Astrocyte (in vitro differentiated cells and primary cell): ENCODE data around the gene METAP1.
"Not testable (repeated sequence)": the region's sequence is repeated elsewhere in the genome, so short reads cannot be mapped to it uniquely, and the experiment has no call there.

Experiments used
- CTCF ChIP-seq: IDR thresholded peaks from 2 replicates; pipeline ENCODE4 v1.5.1; 2011; ENCODE audit warnings: low read depth, mild to moderate bottlenecking, inconsistent platforms, low read length, moderate library complexity; ENCODE audit not compliant: insufficient read depth
- EZH2 ChIP-seq: IDR thresholded peaks from 2 replicates; pipeline ENCODE4 v1.6.1; 2012; ENCODE audit warnings: mild to moderate bottlenecking, low read length, inconsistent platforms; ENCODE audit not compliant: insufficient read depth

GRCh38 chr4:99099814-99100213, 104.3 kb downstream of the METAP1 start:
- not testable (repeated sequence) for TF ChIP-seq EZH2, CTCF
